Activated T-cell treated with anti-CD3 and anti-CD28 coated beads for 4 hours (primary cell): ENCODE data around the gene TMEM8B.

Source experiments
- DNase-seq: peaks from one replicate; pipeline ENCODE4 v3.0.0-alpha.2; 2020

Gene TMEM8B

GRCh38 chr9:35812025-35812602 lies 16.9 kb upstream of the TMEM8B start, which contains the start of gene SPAG8:
Gene SPAG8, minus strand, starts transcription at chr9:35812262. Its CDS starts 115 bp downstream, at chr9:35812147.
- peak; percentile 83 for DNase-seq

- no peak for DNase-seq
Measured at GRCh38 chr9:35813434-35814105, 15.5 kb upstream of the TMEM8B start.

- DNase-seq = no peak
Measured at GRCh38 chr9:35814106-35814840, 14.8 kb upstream of the TMEM8B start.

- DNase-seq = peak; percentile 95
Measured at GRCh38 chr9:35814841-35815543, 14.0 kb upstream of the TMEM8B start, which contains the start of gene HINT2. Gene HINT2, minus strand, starts transcription at chr9:35815042. Its CDS starts 63 bp downstream, at chr9:35814979.

- no peak for DNase-seq
Measured at GRCh38 chr9:35816708-35817107, 12.3 kb upstream of the TMEM8B start.

- no peak for DNase-seq
Measured at GRCh38 chr9:35818341-35818740, 10.7 kb upstream of the TMEM8B start.

- no peak for DNase-seq
Measured at GRCh38 chr9:35820076-35820475, 9.0 kb upstream of the TMEM8B start.

- no peak for DNase-seq
Measured at GRCh38 chr9:35822926-35823325, 6.1 kb upstream of the TMEM8B start.

GRCh38 chr9:35826071-35826701 lies 2.8 kb upstream of the TMEM8B start:
- no peak for DNase-seq

- DNase-seq = no peak
Measured at GRCh38 chr9:35827486-35827885, 1.5 kb upstream of the TMEM8B start.

GRCh38 chr9:35828716-35829083 lies 328 bp upstream of the TMEM8B start, which contains the start of gene FAM221B:
Gene FAM221B, minus strand, starts transcription at chr9:35828732. Its CDS starts 2,571 bp downstream, at chr9:35826161.
- no peak for DNase-seq

- DNase-seq = no peak
Measured at GRCh38 chr9:35829764-35830096, 702 bp downstream of the TMEM8B start.

GRCh38 chr9:35831040-35831439 lies 2.0 kb downstream of the TMEM8B start:
- DNase-seq = no peak

GRCh38 chr9:35832814-35833213 lies 3.8 kb downstream of the TMEM8B start:
- no peak for DNase-seq

- DNase-seq = no peak
Measured at GRCh38 chr9:35834260-35835215, 5.5 kb downstream of the TMEM8B start.

- no peak for DNase-seq
Measured at GRCh38 chr9:35835216-35835632, 6.2 kb downstream of the TMEM8B start.

GRCh38 chr9:35835766-35836165 lies 6.7 kb downstream of the TMEM8B start:
- DNase-seq = no peak

- no peak for DNase-seq
Measured at GRCh38 chr9:35836595-35836994, 7.6 kb downstream of the TMEM8B start.

GRCh38 chr9:35839926-35840325 lies 10.9 kb downstream of the TMEM8B start:
- no peak for DNase-seq

GRCh38 chr9:35840881-35841644 lies 12.0 kb downstream of the TMEM8B start:
- DNase-seq = no peak

- no peak for DNase-seq
Measured at GRCh38 chr9:35841645-35841900, 12.5 kb downstream of the TMEM8B start.
